Measurements from ENCODE around the gene PDE1A. TPM values are rescaled to one million over a fixed set of nuclear protein-coding genes. Genes with fewer than 3 reads are reported as not detected.
A peak's percentile ranks its signal among the peaks of the same experiment; 100 is the strongest.

PDE1A gene
- total RNA-seq, 1 donor from 2014 or later = 17.3 TPM

DNA sequence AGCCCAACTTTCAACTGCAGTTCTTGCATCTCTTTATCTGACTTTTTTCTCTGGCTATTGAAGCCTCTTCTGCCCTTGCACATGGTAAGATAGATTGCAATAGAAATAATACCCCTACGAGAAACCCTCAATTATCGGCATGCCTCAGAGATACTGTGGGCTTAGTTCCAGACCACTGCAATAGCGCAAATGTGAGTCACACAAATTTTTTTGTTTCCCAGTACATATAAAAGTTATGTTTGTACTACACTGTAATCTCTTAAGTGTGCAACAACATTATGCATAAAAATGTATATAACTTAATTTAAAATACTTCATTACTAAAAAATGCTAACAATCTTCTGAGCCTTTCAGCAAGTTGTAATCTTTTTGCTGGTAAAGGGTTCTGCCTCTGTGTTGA lies 124.7 kb downstream of the PDE1A start:
- intact Hi-C loops (cut with micrococcal nuclease) = no loop called here
- Histone ChIP-seq H3K27me3 (ENCODE audit: low read depth) (no peaks in the 10 kb centered on the region), H3K4me3 (no peak overlapping the region), H3K27ac (replicated peaks) (no peak overlapping the region), H3K4me1 (peaks cover 6% of the 10 kb centered on the region), H3K36me3 (no peaks in the 10 kb centered on the region), H3K9me3 (replicated peaks) (no peaks in the 10 kb centered on the region)
- DNase-seq = no peak
- TF ChIP-seq, protein P1, sequence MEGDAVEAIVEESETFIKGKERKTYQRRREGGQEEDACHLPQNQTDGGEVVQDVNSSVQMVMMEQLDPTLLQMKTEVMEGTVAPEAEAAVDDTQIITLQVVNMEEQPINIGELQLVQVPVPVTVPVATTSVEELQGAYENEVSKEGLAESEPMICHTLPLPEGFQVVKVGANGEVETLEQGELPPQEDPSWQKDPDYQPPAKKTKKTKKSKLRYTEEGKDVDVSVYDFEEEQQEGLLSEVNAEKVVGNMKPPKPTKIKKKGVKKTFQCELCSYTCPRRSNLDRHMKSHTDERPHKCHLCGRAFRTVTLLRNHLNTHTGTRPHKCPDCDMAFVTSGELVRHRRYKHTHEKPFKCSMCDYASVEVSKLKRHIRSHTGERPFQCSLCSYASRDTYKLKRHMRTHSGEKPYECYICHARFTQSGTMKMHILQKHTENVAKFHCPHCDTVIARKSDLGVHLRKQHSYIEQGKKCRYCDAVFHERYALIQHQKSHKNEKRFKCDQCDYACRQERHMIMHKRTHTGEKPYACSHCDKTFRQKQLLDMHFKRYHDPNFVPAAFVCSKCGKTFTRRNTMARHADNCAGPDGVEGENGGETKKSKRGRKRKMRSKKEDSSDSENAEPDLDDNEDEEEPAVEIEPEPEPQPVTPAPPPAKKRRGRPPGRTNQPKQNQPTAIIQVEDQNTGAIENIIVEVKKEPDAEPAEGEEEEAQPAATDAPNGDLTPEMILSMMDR (IDR thresholded peaks at IDR 0.05; ENCODE audit: borderline replicate concordance) = no peak

DNA sequence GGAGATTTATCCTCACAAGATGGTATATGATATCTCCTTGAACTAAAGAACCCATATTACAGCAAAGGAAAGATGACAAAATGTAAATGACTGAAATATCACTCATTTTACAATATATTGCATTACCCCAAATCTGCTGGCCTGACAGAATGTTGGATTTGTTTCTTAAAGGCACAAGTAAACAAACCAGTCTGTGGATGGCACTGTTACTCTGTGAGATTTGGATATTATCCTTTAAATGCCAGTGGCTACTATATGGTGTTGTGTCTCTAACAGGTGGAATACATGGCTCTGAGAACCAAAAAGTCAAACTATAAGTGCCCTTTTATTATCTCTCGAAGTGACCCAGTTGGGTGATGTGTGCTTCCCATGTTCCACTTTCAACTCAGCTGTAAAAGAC lies 125.7 kb downstream of the PDE1A start:
- no peak overlapping the region for H3K27ac ChIP-seq (replicated peaks)
- H3K27me3 ChIP-seq (ENCODE audit: low read depth) = no peaks in the 10 kb centered on the region
- intact Hi-C loops (cut with micrococcal nuclease) = no loop called here
- DNase-seq = no peak
- no peaks in the 10 kb centered on the region for H3K9me3 ChIP-seq (replicated peaks)
- TF ChIP-seq, protein P1 (IDR thresholded peaks at IDR 0.05; ENCODE audit: borderline replicate concordance) = no peak
- H3K36me3 ChIP-seq = no peaks in the 10 kb centered on the region
- H3K4me3 ChIP-seq = no peak overlapping the region
- H3K4me1 ChIP-seq = peaks cover 6% of the 10 kb centered on the region

GRCh38 chr2:182300608-182301007 lies 126.2 kb downstream of the PDE1A start:
- H3K4me1 ChIP-seq = peaks cover 6% of the 10 kb centered on the region
- H3K27ac ChIP-seq (replicated peaks) = no peak overlapping the region
- intact Hi-C loops (cut with micrococcal nuclease) = no loop called here
- no peaks in the 10 kb centered on the region for H3K36me3 ChIP-seq
- H3K9me3 ChIP-seq (replicated peaks) = no peaks in the 10 kb centered on the region
- TF ChIP-seq, protein P1 (IDR thresholded peaks at IDR 0.05; ENCODE audit: borderline replicate concordance) = no peak
- no peak for DNase-seq
- no peaks in the 10 kb centered on the region for H3K27me3 ChIP-seq (ENCODE audit: low read depth)
- H3K4me3 ChIP-seq = no peak overlapping the region

- Histone ChIP-seq H3K36me3 (no peaks in the 10 kb centered on the region), H3K27me3 (ENCODE audit: low read depth) (no peaks in the 10 kb centered on the region), H3K4me1 (peaks cover 6% of the 10 kb centered on the region), H3K4me3 (no peak overlapping the region), H3K27ac (replicated peaks) (no peak overlapping the region), H3K9me3 (replicated peaks) (no peaks in the 10 kb centered on the region)
- no peak for DNase-seq
- TF ChIP-seq, protein P1 (IDR thresholded peaks at IDR 0.05; ENCODE audit: borderline replicate concordance) = no peak
- intact Hi-C loops (cut with micrococcal nuclease) = no loop called here
Measured at GRCh38 chr2:182299632-182300031, 127.2 kb downstream of the PDE1A start.

DNA sequence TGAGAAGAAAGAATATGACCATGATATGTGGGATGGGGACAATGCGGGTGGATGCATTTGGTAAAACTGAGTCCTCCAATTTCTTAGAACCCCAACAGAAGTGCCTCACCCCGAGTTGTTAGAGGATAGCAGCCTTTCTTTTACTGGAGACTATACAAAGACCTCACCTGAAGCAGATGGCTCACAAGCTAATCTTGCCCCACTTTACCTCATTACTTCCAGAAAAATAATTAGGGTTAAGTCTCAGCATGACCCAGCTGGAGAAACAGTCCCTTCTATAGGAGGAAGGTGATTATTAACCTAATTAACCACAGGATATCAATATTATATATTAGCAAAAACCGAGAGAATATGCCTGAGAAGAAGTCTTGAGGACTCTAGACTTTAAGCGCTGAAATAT lies 128.4 kb downstream of the PDE1A start:
- no peaks in the 10 kb centered on the region for H3K9me3 ChIP-seq (replicated peaks)
- no peaks in the 10 kb centered on the region for H3K27me3 ChIP-seq (ENCODE audit: low read depth)
- no peak overlapping the region for H3K27ac ChIP-seq (replicated peaks)
- DNase-seq = no peak
- no peaks in the 10 kb centered on the region for H3K36me3 ChIP-seq
- no peak overlapping the region for H3K4me3 ChIP-seq
- TF ChIP-seq, protein P1 (IDR thresholded peaks at IDR 0.05; ENCODE audit: borderline replicate concordance) = no peak
- intact Hi-C loops (cut with micrococcal nuclease) = no loop called here
- peaks cover 6% of the 10 kb centered on the region for H3K4me1 ChIP-seq

DNA sequence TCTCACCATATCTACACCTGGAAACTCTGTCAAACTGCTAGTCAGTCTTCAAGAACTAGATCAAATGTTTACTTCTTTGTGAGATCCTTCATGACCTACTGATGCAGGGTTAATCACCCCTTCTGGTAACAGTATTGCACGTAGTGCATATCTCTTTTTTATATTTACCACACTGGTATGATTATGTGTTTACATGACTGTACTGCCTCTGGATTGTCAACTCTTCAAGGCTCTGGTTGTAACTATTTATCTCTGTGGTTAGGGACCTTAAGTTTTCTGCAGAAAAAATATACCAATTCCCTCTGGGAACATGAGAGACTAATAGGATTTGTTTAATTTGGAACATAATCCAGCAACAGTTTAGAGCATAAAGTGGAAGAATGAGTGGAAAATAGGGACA lies 135.5 kb downstream of the PDE1A start:
- no peak for DNase-seq
- intact Hi-C loops (cut with micrococcal nuclease) = no loop called here

More for the DNA sequence above, 135.5 kb downstream of the PDE1A start:
- Histone ChIP-seq H3K27ac (replicated peaks) (peak overlapping the region; percentile 28), H3K9me3 (replicated peaks) (no peaks in the 10 kb centered on the region), H3K27me3 (ENCODE audit: low read depth) (no peaks in the 10 kb centered on the region), H3K4me1 (peaks cover 8% of the 10 kb centered on the region), H3K4me3 (no peak overlapping the region), H3K36me3 (no peaks in the 10 kb centered on the region)
- TF ChIP-seq, protein P1 (IDR thresholded peaks at IDR 0.05; ENCODE audit: borderline replicate concordance) = no peak

All from left ventricle myocardium inferior (tissue), 1 donor.